K562 (cell line): ENCODE results near the gene CHSY1. TPM values are rescaled to one million over a fixed set of nuclear protein-coding genes. Genes with fewer than 3 reads are reported as not detected.

Experiments used
- ATAC-seq: fragments of 200-7000 bp; cut with Tn5 transposase; 3 replicates; pipeline ENCODE4 v1.9.1; 2020; ENCODE audit warnings: moderate library complexity
- BruUV-seq: library from RNA; stranded (reverse); fragments of 400-500 nt; replicated peaks from 2 replicates; lab custom pipeline; 2021; lab: Mats Ljungman, UMichigan
- CTCF ChIA-PET: fragments of 300-600 bp; formaldehyde crosslinking; extraction: SDS; loops from one replicate; lab custom pipeline; 2021; ENCODE audit warnings: low intra/inter-chr PET ratio; lab: Yijun Ruan, JAX
- POLR2A ChIA-PET: fragments of 300-600, 350-650 bp; sonication (Branson Sonifier 250); formaldehyde crosslinking; extraction: SDS; loops from one replicate; lab custom pipeline; 2021; ENCODE audit warnings: antibody characterized with exemption, inconsistent platforms; lab: Yijun Ruan, JAX
- DNase-seq, 4 experiments: peaks; one replicate each; pipeline versions ENCODE4 v3.0.0 to v3.0.0-alpha.2; 2011 to 2018; ENCODE audit warnings: low spot score in 3 of 4, mixed read lengths in 3 of 4; ENCODE audit errors: extremely low read depth in 1 of 4
- FAIRE-seq: peaks from 2 replicates; lab custom pipeline; 2011; peaks lifted over from hg19 to GRCh38; lab: Jason Lieb, UNC
- H2AFZ ChIP-seq: 2 replicates; pipeline ENCODE4 v1.6.0; 2011; ENCODE audit warnings: low read depth, low read length, control low read depth, inconsistent platforms
- H3K27ac ChIP-seq: fragments of 200-600 bp; 3 replicates; pipeline ENCODE4 v1.8.0; 2011; ENCODE audit warnings: low read depth, mild to moderate bottlenecking, control low read depth, inconsistent platforms, low read length, moderate library complexity, mixed read lengths; ENCODE audit errors: extremely low read depth
- H3K27me3 ChIP-seq, 2 experiments: fragments of 300-600 bp in 1 of 2; 2 replicates in 1 of 2; 3 replicates in 1 of 2; pipeline versions ENCODE4 v1.6.0 to v1.8.0; 2011; ENCODE audit warnings: inconsistent platforms in 2 of 2, low read length in 2 of 2, mild to moderate bottlenecking in 1 of 2, mixed read lengths in 1 of 2, moderate library complexity in 1 of 2; ENCODE audit not compliant: control insufficient read depth in 2 of 2, insufficient read depth in 2 of 2
- H3K36me3 ChIP-seq: fragments of 300-600 bp; 3 replicates; pipeline ENCODE4 v1.8.0; 2011; ENCODE audit warnings: mild to moderate bottlenecking, low read length, inconsistent platforms; ENCODE audit not compliant: control insufficient read depth, insufficient read depth
- H3K4me1 ChIP-seq, 2 experiments: fragments of 200-600 bp in 1 of 2; replicated peaks in 1 of 2; 2 replicates in 1 of 2; 3 replicates in 1 of 2; pipeline versions ENCODE4 v1.5.1 to v1.8.0; 2011; ENCODE audit warnings: inconsistent platforms in 2 of 2, low read length in 2 of 2, mild to moderate bottlenecking in 1 of 2, mixed read lengths in 1 of 2, moderate library complexity in 1 of 2; ENCODE audit not compliant: control insufficient read depth in 2 of 2, insufficient read depth in 2 of 2
- H3K4me2 ChIP-seq: 2 replicates; pipeline ENCODE4 v1.6.1; 2011; ENCODE audit warnings: low read length, control low read depth, inconsistent platforms, mixed read lengths; ENCODE audit not compliant: insufficient read depth
- H3K4me3 ChIP-seq: fragments of 200-600 bp; sonication (generic), shearing (Covaris generic); 2 replicates; pipeline ENCODE4 v1.5.1; 2016; ENCODE audit warnings: control low read depth, inconsistent platforms
- H3K79me2 ChIP-seq: fragments of 200-600 bp; 3 replicates; pipeline ENCODE4 v1.8.0; 2011; ENCODE audit warnings: low read length, inconsistent platforms; ENCODE audit not compliant: control insufficient read depth, insufficient read depth
- H3K9ac ChIP-seq, 2 experiments: 2 replicates each; pipeline versions ENCODE4 v1.6.0 to v1.6.1; 2011; ENCODE audit warnings: low read depth in 2 of 2, low read length in 2 of 2, control low read depth in 1 of 2, inconsistent platforms in 1 of 2, mild to moderate bottlenecking in 1 of 2, mixed read lengths in 1 of 2; ENCODE audit not compliant: insufficient read depth in 1 of 2
- H3K9me1 ChIP-seq: one replicate; pipeline ENCODE4 v1.6.0; 2011; ENCODE audit warnings: inconsistent platforms, mild to moderate bottlenecking, low read length, moderate library complexity; ENCODE audit not compliant: control insufficient read depth, insufficient read depth
- H3K9me3 ChIP-seq: replicated peaks from 2 replicates; pipeline ENCODE4 v1.5.1; 2011; ENCODE audit warnings: low read depth, low read length, inconsistent platforms; ENCODE audit not compliant: control insufficient read depth, insufficient read depth
- H4K20me1 ChIP-seq: replicated peaks from 2 replicates; pipeline ENCODE4 v1.6.1; 2011; ENCODE audit warnings: low read length, inconsistent platforms, mixed read lengths; ENCODE audit not compliant: control insufficient read depth, insufficient read depth
- CREB1 ChIP-seq, 2 experiments: sonication (generic) in 1 of 2; formaldehyde crosslinking in 1 of 2; IDR thresholded peaks; 2 replicates each; pipeline versions ENCODE4 v1.6.1 to v1.8.0; 2012 to 2022; ENCODE audit warnings: inconsistent platforms in 1 of 2, mild to moderate bottlenecking in 1 of 2, missing genetic modification reagents in 1 of 2, moderate library complexity in 1 of 2
- HDAC8 ChIP-seq: fragments of 450-650 bp; IDR thresholded peaks from 2 replicates; pipeline ENCODE4 v1.6.1; 2016; ENCODE audit warnings: mild to moderate bottlenecking, missing genetic modification characterization, moderate library complexity, missing compliant biosample characterization
- KAT7 ChIP-seq: sonication (generic); formaldehyde crosslinking; IDR thresholded peaks from 2 replicates; pipeline ENCODE4 v1.8.0; 2022; ENCODE audit warnings: missing genetic modification reagents, mild to moderate bottlenecking, borderline replicate concordance
- KDM1A ChIP-seq, 2 experiments: fragments of 450-650 bp; IDR thresholded peaks; 2 replicates each; pipeline ENCODE4 v1.6.1; 2016; ENCODE audit warnings: mild to moderate bottlenecking in 2 of 2
- MXD1 ChIP-seq: fragments of 250-450 bp; sonication (Bioruptor Pico); IDR thresholded peaks from 2 replicates; pipeline ENCODE4 v1.8.0; 2021; ENCODE audit warnings: borderline replicate concordance, mild to moderate bottlenecking, moderate library complexity; ENCODE audit not compliant: poor library complexity, severe bottlenecking
- PREB ChIP-seq: sonication (generic); formaldehyde crosslinking; IDR thresholded peaks from 2 replicates; pipeline ENCODE4 v1.8.1; 2023; ENCODE audit warnings: mild to moderate bottlenecking, missing genetic modification reagents
- RBM17 ChIP-seq: fragments of 200-400 bp; formaldehyde crosslinking; IDR thresholded peaks from 2 replicates; pipeline ENCODE4 v1.6.1; 2017; ENCODE audit warnings: low read depth, mild to moderate bottlenecking, low read length, borderline replicate concordance
- SIN3B ChIP-seq: fragments of 450-650 bp; IDR thresholded peaks from 2 replicates; pipeline ENCODE4 v1.6.1; 2017; ENCODE audit warnings: low read depth, mild to moderate bottlenecking, moderate library complexity
- SMAD4 ChIP-seq: fragments of 250-450 bp; sonication (Bioruptor Pico); conservative IDR thresholded peaks from 2 replicates; pipeline ENCODE4 v1.8.0; 2021; ENCODE audit warnings: inconsistent platforms, mild to moderate bottlenecking, moderate library complexity
- ZNF76 ChIP-seq: fragments of 250-450 bp; sonication (Bioruptor Pico); IDR thresholded peaks from 2 replicates; pipeline ENCODE4 v1.4.0; 2020; ENCODE audit warnings: mild to moderate bottlenecking, moderate library complexity, borderline replicate concordance
- WGBS: fragments of 100-300 bp; shearing (Covaris generic); methylation state at CpG from one replicate; pipeline ENCODE4 v1.1.6; 2016; ENCODE audit warnings: low coverage, mixed read lengths; ENCODE audit not compliant: insufficient coverage; ENCODE audit errors: missing lambda C conversion rate; 5-methylcytosine and 5-hydroxymethylcytosine counted together
- in situ Hi-C: fragments of 300-500 bp; cut with MboI; formaldehyde crosslinking; loops from 4 replicates; pipeline ENCODE4 v1.15.0; 2018; ENCODE audit warnings: inconsistent platforms, mixed read lengths
- intact Hi-C: fragments of 100-400 bp; cut with micrococcal nuclease; formaldehyde crosslinking; loops from 2 replicates; pipeline ENCODE4 v1.14.2; 2022
- polyA plus RNA-seq, 8 experiments: library from polyadenylated mRNA; depleted of rRNA in 4 of 8; stranded (reverse) in 5 of 8; unstranded in 3 of 8; fragments of >200 nt; fragmentation: Nextera tagmentation in 2 of 8; fragmentation: Illumina TruSeq in 1 of 8; extraction: Ambion mirVana in 2 of 8; extraction: Trizol in 1 of 8; gene quantifications; 2 replicates each; pipeline versions ENCODE4 v1.2.1 to v1.2.3, GENCODE V29; 2011 to 2014; ENCODE audit warnings: inconsistent platforms in 1 of 8, missing spikeins in 1 of 8
- total RNA-seq, 7 experiments: library from RNA; depleted of rRNA in 6 of 7; stranded (reverse); fragments of >200 nt in 6 of 7; fragmentation: Illumina TruSeq in 2 of 7; extraction: Trizol in 2 of 7; gene quantifications; 2 replicates each; pipeline versions ENCODE4 v1.2.1 to v1.2.3, GENCODE V29; 2011 to 2021; ENCODE audit warnings: low replicate concordance in 1 of 7

CHSY1 gene
- total and polyA plus RNA-seq, 9 of the 15 experiments (the other 6 are each of a cell fraction or from before 2014, with no cell fraction given) = 7.0 to 16.4 (median 13.4) TPM

DNA sequence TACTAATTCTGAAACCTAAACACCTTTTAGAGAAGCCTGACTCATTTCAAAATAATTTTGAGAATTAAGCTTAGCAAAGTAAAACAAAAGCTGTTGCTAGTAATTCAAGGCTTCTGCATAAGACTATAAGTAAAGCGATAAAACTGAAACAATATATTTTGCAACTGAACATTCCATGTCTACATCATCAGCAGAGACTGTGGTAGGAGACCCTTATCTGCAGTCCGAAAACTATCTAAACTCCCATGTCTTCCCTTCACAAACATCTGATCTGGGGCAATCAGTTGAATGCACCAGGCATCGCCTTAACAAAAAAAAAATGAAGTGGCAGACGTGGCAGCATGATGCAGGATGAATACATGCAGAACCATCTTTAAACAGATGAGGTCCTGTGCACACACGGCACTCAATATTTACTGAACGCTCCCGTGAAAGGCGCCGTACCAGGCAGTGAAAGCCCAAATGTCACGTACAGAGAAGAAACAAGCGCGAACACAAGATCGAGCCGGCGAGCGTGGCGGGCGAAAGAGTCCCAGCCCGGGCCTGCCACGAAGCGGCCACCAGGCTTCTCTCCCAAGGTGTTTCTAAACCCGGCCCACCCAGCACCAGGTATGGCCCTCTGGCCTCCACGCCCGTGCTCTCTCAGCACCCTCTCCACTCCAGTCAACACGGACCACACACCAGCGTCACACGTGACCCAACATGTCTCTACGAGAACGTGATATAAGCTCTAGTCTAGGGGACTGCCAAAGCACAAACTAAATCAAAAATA lies 63.0 kb downstream of the CHSY1 start (continued):
- TF ChIP-seq MXD1 (CRISPR knock-in tag) = no peak
- TF ChIP-seq PREB (CRISPR knock-in tag) = no peak
- TF ChIP-seq ZNF76 (CRISPR knock-in tag) = no peak
- no peak for TF ChIP-seq HDAC8

DNA sequence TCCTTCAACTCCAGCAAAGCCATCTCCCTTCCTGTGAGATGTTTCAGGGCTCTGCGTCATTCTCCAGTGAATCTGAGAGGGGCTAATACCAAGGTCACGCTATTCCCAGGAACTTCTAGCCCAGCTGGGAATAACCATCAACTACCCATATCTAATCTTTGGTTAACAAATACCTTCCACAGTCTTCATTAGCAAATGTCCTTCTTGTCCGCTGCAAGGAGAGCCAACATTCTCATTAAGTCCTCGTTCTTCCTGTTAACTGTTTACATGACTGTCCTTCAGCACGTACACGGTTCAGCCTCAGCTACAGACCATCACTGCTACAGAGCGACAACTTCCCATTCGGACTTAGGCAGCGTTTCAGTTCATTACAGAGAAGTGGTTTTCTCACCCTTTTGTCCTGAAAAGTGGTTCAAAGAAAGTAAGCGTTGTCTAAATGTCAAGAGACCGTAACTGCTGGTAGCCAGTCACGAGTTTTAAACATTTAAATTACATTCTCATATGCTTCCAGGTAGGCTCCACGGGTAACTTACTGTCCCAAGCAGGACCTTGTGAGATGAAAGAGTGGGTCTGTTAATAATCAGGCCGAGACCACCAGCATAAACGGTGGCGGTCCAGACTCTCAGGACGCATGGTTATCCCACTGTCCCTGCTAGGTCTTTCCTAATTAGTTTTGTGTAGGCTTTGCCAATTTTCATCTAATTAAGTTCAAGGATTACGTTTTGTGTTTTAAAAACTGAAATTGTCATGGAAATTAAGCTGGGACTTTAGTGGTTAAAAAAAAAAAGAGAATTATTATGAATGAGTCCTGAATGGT lies 63.8 kb downstream of the CHSY1 start:
- Histone ChIP-seq H3K27me3 (no peaks in the 10 kb centered on the region), H4K20me1 (peaks cover 3% of the 10 kb centered on the region; the same call in 1 of the 2 replicates), H3K27ac (no peak overlapping the region), H3K79me2 (peaks cover 23% of the 10 kb centered on the region), H3K4me3 (no peak overlapping the region), H3K4me1 (peaks cover 10 to 14% of the 10 kb centered on the region in 2 experiments; a peak in 4 of 5 replicates), H3K4me2 (no peak overlapping the region), H2AFZ (no peak overlapping the region), H3K36me3 (no peaks in the 10 kb centered on the region; the same call in 2 of the 3 replicates), H3K9me1 (no peaks in the 10 kb centered on the region), H3K9ac (no peak overlapping the region), H3K9me3 (no peaks in the 10 kb centered on the region)
- in situ Hi-C loops (no loop called here), intact Hi-C loops (no loop called here)
- ChIA-PET CTCF (no interaction called here), POLR2A (no interaction called here)
- FAIRE-seq = peak; percentile 49
- BruUV-seq = no TSS peak
- 71% methylated on average over 18 of the region's 18 CpGs for WGBS
- no peak for ATAC-seq
- no peak for TF ChIP-seq SMAD4 (CRISPR knock-in tag)
- no peak for TF ChIP-seq CREB1 (IDR thresholded peaks at IDR 0.05)
- TF ChIP-seq CREB1 (CRISPR knock-in tag; IDR thresholded peaks at IDR 0.05) = no peak
- no peak for TF ChIP-seq RBM17
- no peak for TF ChIP-seq SIN3B
- TF ChIP-seq KDM1A (IDR thresholded peaks at IDR 0.05) = no peak
- no peak for TF ChIP-seq KAT7 (CRISPR knock-in tag)
- DNase-seq = no peak
